WI38 (cell line): ENCODE results near the gene FLOT2.

ENCODE experiments used
- H3K4me3 ChIP-seq: 2 replicates; pipeline ENCODE4 v1.5.1; 2011; ENCODE audit warnings: low read depth, mild to moderate bottlenecking, control low read depth, low read length
- CTCF ChIP-seq: IDR thresholded peaks from 2 replicates; pipeline ENCODE4 v1.5.1; 2012; ENCODE audit warnings: low read depth, mild to moderate bottlenecking, control low read depth, low read length

Gene FLOT2

GRCh38 chr17:28858801-28859355 is 38.7 kb downstream of the FLOT2 start:
- TF ChIP-seq CTCF = no peak
- no peak overlapping the region for H3K4me3 ChIP-seq

- TF ChIP-seq CTCF = no peak
- H3K4me3 ChIP-seq = no peak overlapping the region
These were observed 39.4 kb downstream of the FLOT2 start for GRCh38 chr17:28857905-28858800.

- TF ChIP-seq CTCF = no peak
- no peak overlapping the region for H3K4me3 ChIP-seq
These were observed 41.4 kb downstream of the FLOT2 start for GRCh38 chr17:28856028-28856574.

- TF ChIP-seq CTCF = no peak
- peak overlapping the region; percentile 94 for H3K4me3 ChIP-seq
These were observed 42.2 kb downstream of the FLOT2 start for GRCh38 chr17:28855336-28855679.

- no peak for TF ChIP-seq CTCF
- H3K4me3 ChIP-seq = peak within 1 kb of the TSS; percentile 94
These were observed 42.8 kb downstream of the FLOT2 start, which contains the start of gene ERAL1 for GRCh38 chr17:28854457-28855335. TSS of gene ERAL1 (plus strand) at chr17:28855016. CDS start at chr17:28855035, 19 bp downstream.

GRCh38 chr17:28853295-28853694 is 44.2 kb downstream of the FLOT2 start:
- H3K4me3 ChIP-seq = no peak overlapping the region
- no peak for TF ChIP-seq CTCF
